C4-2B (cell line): Measurements from ENCODE around the gene LAPTM5.

ENCODE experiments used
- CTCF ChIP-seq: fragments of 450-650 bp; conservative IDR thresholded peaks from 2 replicates; pipeline ENCODE4 v1.5.1; 2017; ENCODE audit warnings: mild to moderate bottlenecking
- ZFX ChIP-seq: fragments of 450-650 bp; IDR thresholded peaks from 2 replicates; pipeline ENCODE4 v1.6.1; 2017

DNA sequence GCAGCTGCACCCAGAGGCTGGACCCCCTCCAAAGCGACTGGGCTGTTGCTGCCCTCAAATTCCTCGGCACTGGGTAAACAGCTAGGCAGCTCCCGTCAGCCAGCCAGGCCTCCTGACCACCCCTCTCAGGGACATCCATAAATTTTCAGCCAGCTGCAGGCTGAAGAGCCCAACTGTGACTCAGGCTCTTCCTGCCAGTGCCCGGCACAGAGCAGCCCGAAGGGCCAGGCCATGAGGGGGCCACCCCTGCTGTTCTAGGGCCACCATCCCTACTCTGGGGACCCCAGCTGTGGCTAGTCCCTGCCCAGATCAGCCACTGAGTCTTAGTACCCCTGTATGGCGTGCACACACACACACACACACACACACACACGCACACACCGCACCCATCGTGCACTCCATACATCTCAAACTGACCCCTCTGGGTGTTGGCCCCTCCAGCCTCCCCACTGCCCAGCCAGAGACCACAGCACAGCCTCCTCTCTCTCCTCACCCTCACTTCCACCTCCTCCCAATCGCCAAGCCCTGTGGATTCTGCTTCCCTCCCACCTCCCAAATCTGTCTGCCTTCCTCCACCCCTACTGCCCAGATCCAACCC lies 6.2 kb upstream of the LAPTM5 start:
- TF ChIP-seq CTCF = no peak
- TF ChIP-seq ZFX = no peak
